Measurements from ENCODE around the gene BAG3. TPM values are rescaled to one million over a fixed set of nuclear protein-coding genes. Genes with fewer than 3 reads are reported as not detected.

BAG3 gene
- total and polyA plus RNA-seq, 2 of the 8 experiments (the other 6 are each of a cell fraction or from before 2014, with no cell fraction given), result 3.5 to 13.3 TPM

DNA sequence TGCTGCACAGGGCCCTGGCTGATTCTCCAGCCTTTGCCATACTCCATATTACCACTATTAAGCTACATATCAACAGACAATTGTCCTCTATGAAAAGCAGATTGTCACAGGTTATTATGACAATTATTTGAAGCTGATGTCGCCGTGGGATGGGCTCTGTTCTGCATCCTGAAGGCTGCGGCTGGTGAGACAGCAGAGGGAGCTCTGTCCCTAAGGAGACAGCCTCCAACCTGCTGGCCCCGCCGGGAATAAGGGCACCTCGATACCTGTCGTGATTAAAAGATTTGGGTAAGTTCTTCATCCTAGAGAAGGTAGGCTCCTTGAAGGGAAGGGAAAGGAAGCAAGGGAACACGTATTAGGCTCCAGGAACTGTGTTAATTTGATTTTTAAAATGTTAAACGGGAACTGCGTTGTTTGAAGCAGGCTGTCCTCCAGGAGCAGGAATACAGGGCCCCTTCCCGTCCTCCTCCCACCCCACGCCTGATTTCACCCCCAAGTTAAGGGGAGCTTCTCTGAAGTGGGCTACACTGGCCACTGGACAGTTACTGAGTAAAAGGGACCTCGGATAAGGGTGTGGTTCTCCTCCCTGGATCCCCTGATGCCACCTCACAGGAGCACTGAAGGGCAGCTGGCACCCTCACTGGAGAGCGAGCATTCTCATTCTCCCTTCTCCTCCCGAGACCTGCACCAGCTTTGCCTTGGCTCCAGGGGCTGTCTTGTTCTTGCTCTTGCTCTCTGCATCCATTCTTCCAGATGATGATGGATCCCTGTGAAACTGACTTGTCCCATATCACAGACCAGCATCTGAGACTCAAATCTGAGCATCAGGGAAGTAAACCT, 42.6 kb upstream of the BAG3 start:
- POLR2A ChIA-PET (ENCODE audit: partially characterized antibody), result interaction anchor here (0.6 to 1.3 kb wide), 4 partner anchors 11 to 403 kb away, joined by 3 to 11 read pairs (median 3); partner anchors contain the start of gene TIAL1
- Histone ChIP-seq H3K56ac (replicated peaks; ENCODE audit: insufficient read length, low read depth, low read length) (no peak overlapping the region), H3K27ac (ENCODE audit: low read depth, low read length) (no peak overlapping the region), H2BK5ac (ENCODE audit: low read depth, low read length) (no peak overlapping the region), H3K9me3 (ENCODE audit: insufficient read depth in 2 of 2, low read depth in 1 of 2, low read length in 1 of 2) (no peaks in the 10 kb centered on the region), H3K79me2 (ENCODE audit: control insufficient read depth in 1 of 2, insufficient read depth in 2 of 2, low read length in 2 of 2) (no peaks in the 10 kb centered on the region), H4K20me1 (replicated peaks in 1 of 2; ENCODE audit: control insufficient read depth in 1 of 2, insufficient read depth in 2 of 2, low read length in 2 of 2) (no peaks in the 10 kb centered on the region), H2AFZ (ENCODE audit: low read length) (peak overlapping the region; percentile 96), H4K91ac (replicated peaks; ENCODE audit: insufficient read length, low read length) (no peak overlapping the region), H2BK15ac (ENCODE audit: low read length) (peak overlapping the region; percentile 67; the same call in 1 of the 2 replicates), H3K23me2 (ENCODE audit: low read depth, low read length) (no peaks in the 10 kb centered on the region), H3K79me1 (ENCODE audit: low read depth, low read length) (no peaks in the 10 kb centered on the region), H3K23ac (ENCODE audit: insufficient read length) (no peak overlapping the region), H4K5ac (ENCODE audit: insufficient read length, low read depth, low read length) (no peak overlapping the region), H3K18ac (ENCODE audit: extremely low read depth, low read length) (no peak overlapping the region), H3K4ac (replicated peaks; ENCODE audit: insufficient read length, low read depth, low read length) (no peak overlapping the region), H2BK12ac (ENCODE audit: low read depth, low read length) (no peak overlapping the region), H3K14ac (ENCODE audit: insufficient read length) (no peak overlapping the region), H2BK120ac (replicated peaks; ENCODE audit: low read depth, low read length) (no peak overlapping the region), H3K4me3 (ENCODE audit: extremely low read depth in 1 of 4, insufficient read depth in 2 of 4, low read depth in 3 of 4, low read length in 4 of 4) (no peak overlapping the region), H3K27me3 (replicated peaks in 1 of 4; ENCODE audit: control insufficient read depth in 3 of 4, extremely low read depth in 1 of 4, insufficient read depth in 3 of 4, low read length in 3 of 4) (no peaks in the 10 kb centered on the region), H3K36me3 (ENCODE audit: control insufficient read depth in 2 of 4, insufficient read depth in 4 of 4, low read length in 3 of 4) (no peaks in the 10 kb centered on the region), H2BK20ac (ENCODE audit: low read length) (no peak overlapping the region; the same call in 1 of the 2 replicates), H4K8ac (ENCODE audit: extremely low read depth, insufficient read depth, low read length) (no peak overlapping the region), H3K4me1 (replicated peaks in 1 of 4; ENCODE audit: control insufficient read depth in 3 of 4, insufficient read depth in 4 of 4, low read length in 3 of 4) (no peaks in the 10 kb centered on the region), H3K9ac (replicated peaks in 1 of 4; ENCODE audit: extremely low read depth in 1 of 4, low read depth in 3 of 4, low read length in 3 of 4) (no peak overlapping the region), H3K4me2 (ENCODE audit: insufficient read depth in 1 of 2, low read depth in 2 of 2, low read length in 2 of 2) (no peak overlapping the region), H2AK5ac (ENCODE audit: low read depth, low read length) (no peak overlapping the region)
- 54% methylated on average over 15 of the region's 15 CpGs; no CpG with 5 or more reads in 1 of the 2 experiments for WGBS, 2 experiments (ENCODE audit: extremely low coverage in 1 of 2, insufficient coverage in 1 of 2, insufficient read length in 1 of 2, insufficient replicate concordance in 2 of 2, low coverage in 1 of 2, low lambda C conversion rate in 2 of 2, missing lambda C conversion rate in 1 of 2)
- TF ChIP-seq FOSL1 (IDR thresholded peaks at IDR 0.05; ENCODE audit: insufficient read depth, low read depth, low read length) (no peak), MAFK (IDR thresholded peaks at IDR 0.05; ENCODE audit: low read depth, low read length) (no peak), RAD21 (IDR thresholded peaks at IDR 0.05 in 1 of 2, conservative IDR thresholded peaks at IDR 0.05 in 1 of 2; ENCODE audit: low read depth in 2 of 2, low read length in 2 of 2) (peak; percentile 79 to 85)
- TF ChIP-seq, protein P1, sequence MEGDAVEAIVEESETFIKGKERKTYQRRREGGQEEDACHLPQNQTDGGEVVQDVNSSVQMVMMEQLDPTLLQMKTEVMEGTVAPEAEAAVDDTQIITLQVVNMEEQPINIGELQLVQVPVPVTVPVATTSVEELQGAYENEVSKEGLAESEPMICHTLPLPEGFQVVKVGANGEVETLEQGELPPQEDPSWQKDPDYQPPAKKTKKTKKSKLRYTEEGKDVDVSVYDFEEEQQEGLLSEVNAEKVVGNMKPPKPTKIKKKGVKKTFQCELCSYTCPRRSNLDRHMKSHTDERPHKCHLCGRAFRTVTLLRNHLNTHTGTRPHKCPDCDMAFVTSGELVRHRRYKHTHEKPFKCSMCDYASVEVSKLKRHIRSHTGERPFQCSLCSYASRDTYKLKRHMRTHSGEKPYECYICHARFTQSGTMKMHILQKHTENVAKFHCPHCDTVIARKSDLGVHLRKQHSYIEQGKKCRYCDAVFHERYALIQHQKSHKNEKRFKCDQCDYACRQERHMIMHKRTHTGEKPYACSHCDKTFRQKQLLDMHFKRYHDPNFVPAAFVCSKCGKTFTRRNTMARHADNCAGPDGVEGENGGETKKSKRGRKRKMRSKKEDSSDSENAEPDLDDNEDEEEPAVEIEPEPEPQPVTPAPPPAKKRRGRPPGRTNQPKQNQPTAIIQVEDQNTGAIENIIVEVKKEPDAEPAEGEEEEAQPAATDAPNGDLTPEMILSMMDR (IDR thresholded peaks at IDR 0.05; ENCODE audit: control extremely low read depth in 1 of 3, insufficient read depth in 1 of 3, low read depth in 1 of 3, low read length in 3 of 3), result peak; percentile 69 to 82 (median 76)
- FAIRE-seq, result no peak
- CTCF ChIA-PET (ENCODE audit: partially characterized antibody), result interaction anchor here (0.5 to 3.4 kb wide), 40 partner anchors 8 to 429 kb away, joined by 3 to 29 read pairs (median 3); partner anchors contain the start of genes BAG3 and TIAL1
- DNase-seq (ENCODE audit: low read depth in 1 of 2, low spot score in 2 of 2), result peak in 1 of 2 experiments; percentile 64

All from H1 (cell line).